Measurements from ENCODE around the gene CORO2B. TPM values are rescaled to one million over a fixed set of nuclear protein-coding genes. Genes with fewer than 3 reads are reported as not detected.

The CORO2B gene
- total and polyA plus RNA-seq, 4 donors = 2.4 to 12.5 (median 4.3) TPM

DNA sequence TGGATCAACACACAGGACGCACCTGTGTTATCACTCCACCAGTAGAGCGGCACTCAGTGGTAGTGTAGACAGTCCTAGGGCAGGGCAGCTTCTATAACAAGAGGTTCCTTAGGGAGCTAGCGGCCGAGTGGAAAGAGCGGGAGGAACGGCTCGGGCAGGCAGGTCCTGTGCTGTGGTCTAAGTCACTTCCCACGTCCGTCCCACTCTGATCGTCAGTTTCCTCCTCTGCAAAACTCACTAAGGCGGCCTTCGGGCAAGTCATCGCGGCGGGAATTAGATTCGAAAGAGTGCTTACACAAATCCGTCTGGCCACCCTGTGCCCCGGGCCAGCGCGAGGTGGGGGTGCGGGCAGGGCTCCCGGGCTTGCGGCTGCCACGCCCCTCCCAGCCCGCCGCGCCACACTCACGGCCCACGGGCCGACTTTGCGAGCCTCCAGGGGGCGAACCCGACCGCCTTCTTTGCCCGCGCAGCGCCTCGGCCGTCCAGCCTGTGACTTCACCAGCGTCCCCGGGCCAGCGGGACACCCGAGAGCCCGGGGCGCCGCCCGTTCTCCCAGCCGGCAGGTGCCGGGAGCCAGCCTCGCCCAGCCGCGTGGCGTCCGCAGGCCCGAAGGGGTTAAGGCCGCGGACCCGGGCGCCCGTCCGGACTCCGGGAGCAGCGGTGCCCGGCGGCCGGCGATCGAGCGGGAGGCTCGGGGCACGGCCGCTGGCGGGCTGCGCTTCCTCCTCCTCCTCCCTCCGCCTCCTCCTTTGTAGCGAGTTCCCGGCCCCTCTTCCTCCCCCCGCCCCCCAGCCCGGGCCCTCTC is 416 bp upstream of the CORO2B start:
- TF ChIP-seq, protein P1, sequence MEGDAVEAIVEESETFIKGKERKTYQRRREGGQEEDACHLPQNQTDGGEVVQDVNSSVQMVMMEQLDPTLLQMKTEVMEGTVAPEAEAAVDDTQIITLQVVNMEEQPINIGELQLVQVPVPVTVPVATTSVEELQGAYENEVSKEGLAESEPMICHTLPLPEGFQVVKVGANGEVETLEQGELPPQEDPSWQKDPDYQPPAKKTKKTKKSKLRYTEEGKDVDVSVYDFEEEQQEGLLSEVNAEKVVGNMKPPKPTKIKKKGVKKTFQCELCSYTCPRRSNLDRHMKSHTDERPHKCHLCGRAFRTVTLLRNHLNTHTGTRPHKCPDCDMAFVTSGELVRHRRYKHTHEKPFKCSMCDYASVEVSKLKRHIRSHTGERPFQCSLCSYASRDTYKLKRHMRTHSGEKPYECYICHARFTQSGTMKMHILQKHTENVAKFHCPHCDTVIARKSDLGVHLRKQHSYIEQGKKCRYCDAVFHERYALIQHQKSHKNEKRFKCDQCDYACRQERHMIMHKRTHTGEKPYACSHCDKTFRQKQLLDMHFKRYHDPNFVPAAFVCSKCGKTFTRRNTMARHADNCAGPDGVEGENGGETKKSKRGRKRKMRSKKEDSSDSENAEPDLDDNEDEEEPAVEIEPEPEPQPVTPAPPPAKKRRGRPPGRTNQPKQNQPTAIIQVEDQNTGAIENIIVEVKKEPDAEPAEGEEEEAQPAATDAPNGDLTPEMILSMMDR (IDR thresholded peaks at IDR 0.05; ENCODE audit: control extremely low read depth, extremely low read depth) = peak; percentile 55
- peaks cover 0 to 24% (median 7%) of the 10 kb centered on the region in 5 donors for H3K4me1 ChIP-seq (ENCODE audit: control insufficient read depth in 5 of 5, insufficient read depth in 5 of 5, low read length in 5 of 5)
- peak; percentile 86 to 89 (median 88) for DNase-seq
- H3K27ac ChIP-seq (ENCODE audit: low read depth in 1 of 2, low read length in 1 of 2) = peak overlapping the region; percentile 53 to 56
- ATAC-seq (ENCODE audit: insufficient read depth, low FRiP score) = peak; percentile 38
- H3K27me3 ChIP-seq (ENCODE audit: control insufficient read depth in 3 of 3, insufficient read depth in 3 of 3, low read length in 2 of 3) = peaks cover 0 to 22% (median 0%) of the 10 kb centered on the region in 3 donors
- 1% methylated on average over 54 to 79 of the region's 79 CpGs for WGBS, 2 donors
- peak overlapping the region; percentile 39 to 42 for H3K9ac ChIP-seq (ENCODE audit: insufficient read depth in 1 of 2, low read length in 2 of 2)
- peak overlapping the region; percentile 38 for H3K4me3 ChIP-seq
- H3K36me3 ChIP-seq (ENCODE audit: control insufficient read depth in 4 of 4, insufficient read depth in 4 of 4, low read length in 4 of 4) = no peaks in the 10 kb centered on the region
- H3K9me3 ChIP-seq (ENCODE audit: control insufficient read depth in 4 of 4, insufficient read depth in 3 of 4, low read length in 3 of 4) = no peaks in the 10 kb centered on the region

DNA sequence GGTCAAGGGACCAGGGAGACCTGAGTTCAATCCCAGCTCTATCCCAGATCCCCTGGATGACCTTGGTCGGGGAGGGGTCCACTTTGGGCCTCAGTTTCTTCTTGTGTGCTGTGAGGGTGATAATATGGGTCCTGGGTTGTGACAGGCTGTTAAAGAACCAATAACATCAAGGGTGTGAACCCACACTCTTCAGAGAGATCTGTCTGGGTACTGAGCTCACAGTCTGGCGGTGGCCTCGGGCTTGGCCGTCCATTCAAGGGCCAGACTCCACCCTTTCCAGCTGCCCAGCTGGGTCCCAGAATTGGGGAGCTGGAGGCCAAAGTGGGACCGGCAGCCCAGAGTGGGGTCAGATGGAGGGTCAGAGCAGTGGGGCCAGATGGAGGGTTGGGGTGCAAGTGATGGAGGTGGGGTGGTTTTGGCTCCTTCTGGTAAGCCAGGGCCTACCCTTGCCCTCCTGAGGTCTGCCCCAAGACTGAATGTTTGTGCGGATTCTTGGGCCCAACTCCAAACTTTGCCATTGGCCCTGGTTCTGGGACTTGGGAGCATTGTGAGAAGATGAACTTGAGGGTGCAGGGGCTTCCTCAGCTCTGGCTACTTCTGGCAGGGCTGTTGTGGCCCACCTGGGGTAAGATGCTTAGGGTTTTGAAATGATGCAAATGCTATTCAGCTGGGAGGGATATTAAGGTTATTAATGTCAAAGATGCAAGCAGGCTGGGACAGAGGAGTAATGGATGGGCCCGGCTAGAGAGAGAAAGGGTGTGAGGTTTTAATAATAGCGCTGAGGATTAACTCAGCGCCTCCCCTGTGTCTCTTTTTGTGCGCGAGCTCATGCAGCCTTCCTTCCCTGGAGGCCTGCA is 1.5 kb downstream of the CORO2B start:
- DNase-seq (no peak), ATAC-seq (ENCODE audit: insufficient read depth, low FRiP score) (no peak)
- WGBS, 2 donors = 83 to 86% methylated on average over 11 of the region's 11 CpGs
- TF ChIP-seq, protein P1 (IDR thresholded peaks at IDR 0.05; ENCODE audit: control extremely low read depth, extremely low read depth) = no peak
- H3K27ac ChIP-seq (ENCODE audit: low read depth in 1 of 2, low read length in 1 of 2) = peak overlapping the region in 1 of 2 donors; percentile 29
- peaks cover 0 to 29% (median 9%) of the 10 kb centered on the region in 5 donors for H3K4me1 ChIP-seq (ENCODE audit: control insufficient read depth in 5 of 5, insufficient read depth in 5 of 5, low read length in 5 of 5)
- H3K4me3 ChIP-seq = no peak overlapping the region
- no peak overlapping the region for H3K9ac ChIP-seq (ENCODE audit: insufficient read depth in 1 of 2, low read length in 2 of 2)
- no peaks in the 10 kb centered on the region for H3K36me3 ChIP-seq (ENCODE audit: control insufficient read depth in 4 of 4, insufficient read depth in 4 of 4, low read length in 4 of 4)
- no peaks in the 10 kb centered on the region for H3K9me3 ChIP-seq (ENCODE audit: control insufficient read depth in 4 of 4, insufficient read depth in 3 of 4, low read length in 3 of 4)
- H3K27me3 ChIP-seq (ENCODE audit: control insufficient read depth in 3 of 3, insufficient read depth in 3 of 3, low read length in 2 of 3) = peaks cover 0 to 15% (median 0%) of the 10 kb centered on the region in 3 donors

DNA sequence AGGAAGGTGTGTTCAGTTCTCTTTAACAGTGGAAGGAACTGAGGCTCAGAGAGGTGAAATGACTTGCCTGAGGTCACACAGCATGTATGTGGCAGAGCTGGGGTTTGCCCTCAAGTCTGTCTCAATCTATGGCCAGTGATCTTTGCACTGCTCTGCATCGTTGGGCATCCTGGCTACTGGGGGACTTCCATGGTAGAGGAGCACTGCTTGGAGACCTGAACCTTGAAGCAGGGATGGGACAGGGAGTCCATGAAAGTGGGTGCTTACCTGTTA is 2.0 kb downstream of the CORO2B start:
- no peak overlapping the region for H3K9ac ChIP-seq (ENCODE audit: insufficient read depth in 1 of 2, low read length in 2 of 2)
- WGBS, 2 donors = 94 to 100% methylated on average over 1 of the region's 1 CpG
- H3K4me3 ChIP-seq = no peak overlapping the region
- DNase-seq (no peak), ATAC-seq (ENCODE audit: insufficient read depth, low FRiP score) (no peak)
- TF ChIP-seq, protein P1 (IDR thresholded peaks at IDR 0.05; ENCODE audit: control extremely low read depth, extremely low read depth) = no peak
- no peaks in the 10 kb centered on the region for H3K9me3 ChIP-seq (ENCODE audit: control insufficient read depth in 4 of 4, insufficient read depth in 3 of 4, low read length in 3 of 4)
- H3K4me1 ChIP-seq (ENCODE audit: control insufficient read depth in 5 of 5, insufficient read depth in 5 of 5, low read length in 5 of 5) = peaks cover 0 to 29% (median 9%) of the 10 kb centered on the region in 5 donors
- H3K27me3 ChIP-seq (ENCODE audit: control insufficient read depth in 3 of 3, insufficient read depth in 3 of 3, low read length in 2 of 3) = peaks cover 0 to 15% (median 0%) of the 10 kb centered on the region in 3 donors
- no peak overlapping the region for H3K27ac ChIP-seq (ENCODE audit: low read depth in 1 of 2, low read length in 1 of 2)
- no peaks in the 10 kb centered on the region for H3K36me3 ChIP-seq (ENCODE audit: control insufficient read depth in 4 of 4, insufficient read depth in 4 of 4, low read length in 4 of 4)
